Endothelial cell of umbilical vein (primary cell): ENCODE measurements around the gene ADCY9. TPM values are rescaled to one million over a fixed set of nuclear protein-coding genes. Genes with fewer than 3 reads are reported as not detected.

Experiments
- BruUV-seq: library from RNA; stranded (reverse); fragments of 400-500 nt; replicated peaks from 2 replicates; lab custom pipeline; 2021; lab: Mats Ljungman, UMichigan
- CTCF ChIA-PET: fragments of 300-600, 350-600 bp; sonication (Branson Sonifier 250); formaldehyde crosslinking; loops from one replicate; lab custom pipeline; 2021; ENCODE audit warnings: antibody characterized with exemption, inconsistent platforms; lab: Charles Lee
- POLR2A ChIA-PET: fragments of 300-600, 350-600 bp; sonication (Branson Sonifier 250); formaldehyde crosslinking; loops from one replicate; lab custom pipeline; 2021; ENCODE audit warnings: antibody characterized with exemption, inconsistent platforms; lab: Charles Lee
- DNase-seq: peaks from one replicate; pipeline ENCODE4 v3.0.0-alpha.2; 2011; ENCODE audit warnings: low read depth, low spot score
- FAIRE-seq: peaks from 2 replicates; lab custom pipeline; 2011; peaks lifted over from hg19 to GRCh38; lab: Jason Lieb, UNC
- H2AFZ ChIP-seq: 2 replicates; pipeline ENCODE4 v1.6.0; 2012; ENCODE audit warnings: low read depth, low read length, control low read depth, inconsistent platforms
- H3K27ac ChIP-seq: 2 replicates; pipeline ENCODE4 v1.5.1; 2011; ENCODE audit warnings: low read depth, mild to moderate bottlenecking, control low read depth, low read length, moderate library complexity; ENCODE audit not compliant: insufficient read depth
- H3K27me3 ChIP-seq, 2 experiments: 2 replicates each; pipeline versions ENCODE4 v1.6.0 to v1.6.1; 2011; ENCODE audit warnings: low read length in 2 of 2, mixed read lengths in 1 of 2; ENCODE audit not compliant: control insufficient read depth in 2 of 2, insufficient read depth in 2 of 2
- H3K36me3 ChIP-seq, 2 experiments: 2 replicates in 1 of 2; 3 replicates in 1 of 2; pipeline ENCODE4 v1.5.1; 2011; ENCODE audit warnings: low read length in 2 of 2, mild to moderate bottlenecking in 1 of 2, moderate library complexity in 1 of 2; ENCODE audit not compliant: control insufficient read depth in 2 of 2, insufficient read depth in 2 of 2; ENCODE audit errors: extremely low read depth in 1 of 2
- H3K4me1 ChIP-seq: 3 replicates; pipeline ENCODE4 v1.5.1; 2011; ENCODE audit warnings: mild to moderate bottlenecking, low read length; ENCODE audit not compliant: control insufficient read depth, insufficient read depth; ENCODE audit errors: extremely low read depth
- H3K4me2 ChIP-seq: 2 replicates; pipeline ENCODE4 v1.6.1; 2011; ENCODE audit warnings: low read length, control low read depth, mixed read lengths; ENCODE audit not compliant: insufficient read depth
- H3K4me3 ChIP-seq, 3 experiments: fragments of 200-600 bp in 1 of 3; sonication (generic), shearing (Covaris generic) in 1 of 3; replicated peaks in 1 of 3; 2 replicates each; pipeline ENCODE4 v1.5.1; 2011 to 2016; ENCODE audit warnings: control low read depth in 3 of 3, low read length in 3 of 3, mild to moderate bottlenecking in 2 of 3, inconsistent platforms in 1 of 3, low read depth in 1 of 3, moderate library complexity in 1 of 3; ENCODE audit not compliant: insufficient read depth in 1 of 3
- H3K79me2 ChIP-seq: 2 replicates; pipeline ENCODE4 v1.6.0; 2012; ENCODE audit warnings: low read length, inconsistent platforms; ENCODE audit not compliant: control insufficient read depth, insufficient read depth
- H3K9ac ChIP-seq: replicated peaks from 2 replicates; pipeline ENCODE3; 2011; ENCODE audit warnings: low read length, control low read depth; ENCODE audit not compliant: insufficient read depth; ENCODE audit errors: extremely low read depth
- H3K9me1 ChIP-seq: replicated peaks from 3 replicates; pipeline ENCODE4 v1.6.0; 2011; ENCODE audit warnings: mild to moderate bottlenecking, low read length; ENCODE audit not compliant: control insufficient read depth, insufficient read depth; ENCODE audit errors: extremely low read depth
- H3K9me3 ChIP-seq: replicated peaks from 2 replicates; pipeline ENCODE4 v1.5.1; 2012; ENCODE audit warnings: low read length, inconsistent platforms; ENCODE audit not compliant: control insufficient read depth, insufficient read depth
- H4K20me1 ChIP-seq: replicated peaks from 2 replicates; pipeline ENCODE3; 2011; ENCODE audit warnings: mild to moderate bottlenecking, low read length; ENCODE audit not compliant: control insufficient read depth, insufficient read depth; ENCODE audit errors: extremely low read depth
- CTCF ChIP-seq, 2 donors: IDR thresholded peaks; 1 replicate in 1 of 2; 2 replicates in 1 of 2; pipeline ENCODE4 v1.5.1; 2011; ENCODE audit warnings: low read length in 2 of 2, mild to moderate bottlenecking in 2 of 2, moderate library complexity in 2 of 2, control low read depth in 1 of 2, inconsistent platforms in 1 of 2, low read depth in 1 of 2; ENCODE audit not compliant: insufficient read depth in 1 of 2; ENCODE audit errors: extremely low read depth in 1 of 2
- FOS ChIP-seq: IDR thresholded peaks from 2 replicates; pipeline ENCODE4 v1.6.1; 2011; ENCODE audit warnings: mild to moderate bottlenecking, low read length, moderate library complexity, borderline replicate concordance; ENCODE audit not compliant: insufficient read depth
- GATA2 ChIP-seq: IDR thresholded peaks from 2 replicates; pipeline ENCODE4 v1.7.0; 2011; ENCODE audit warnings: low read depth, mild to moderate bottlenecking, moderate library complexity, mixed read lengths, low read length; ENCODE audit not compliant: insufficient read length, insufficient read depth
- POLR2AphosphoS5 ChIP-seq: IDR thresholded peaks from 2 replicates; pipeline ENCODE4 v1.6.1; 2012; ENCODE audit warnings: low read depth, mild to moderate bottlenecking, control low read depth, low read length, moderate library complexity; ENCODE audit not compliant: insufficient read depth
- dilution Hi-C: fragments of 300-500 bp; cut with MboI; formaldehyde crosslinking; loops from one replicate; pipeline ENCODE4 v1.15.0; 2019; ENCODE audit warnings: low sequenced_read_pairs; ENCODE audit not compliant: extremely low pct_ligation_motif_present
- intact Hi-C: fragments of 100-400 bp; cut with micrococcal nuclease; formaldehyde crosslinking; loops from one replicate; pipeline ENCODE4 v1.10.0; 2022
- polyA plus RNA-seq, 4 experiments: library from polyadenylated mRNA; depleted of rRNA in 3 of 4; stranded (reverse) in 3 of 4; unstranded in 1 of 4; fragments of >200 nt; gene quantifications; 2 replicates each; pipeline versions ENCODE4 v1.2.1 to v1.2.3, GENCODE V29; 2011 to 2012; ENCODE audit warnings: missing spikeins in 1 of 4
- total RNA-seq: library from RNA; stranded (reverse); gene quantifications from 2 replicates; pipeline ENCODE4 v1.2.3, GENCODE V29; 2021

Gene ADCY9
- total and polyA plus RNA-seq, 2 donors (not counting 3 experiments of a cell fraction or from before 2014, with no cell fraction given): 6.8 to 14.0 TPM

GRCh38 chr16:4090351-4090851 is 25.8 kb downstream of the ADCY9 start:
- Histone ChIP-seq H3K9me3 (no peaks in the 10 kb centered on the region), H3K27ac (no peak overlapping the region), H3K4me1 (no peaks in the 10 kb centered on the region), H3K36me3 (no peaks in the 10 kb centered on the region), H3K4me2 (no peak overlapping the region), H3K79me2 (no peaks in the 10 kb centered on the region), H3K9ac (no peak overlapping the region), H2AFZ (no peak overlapping the region), H4K20me1 (no peaks in the 10 kb centered on the region), H3K27me3 (no peaks in the 10 kb centered on the region), H3K9me1 (no peaks in the 10 kb centered on the region), H3K4me3 (no peak overlapping the region)
- TF ChIP-seq POLR2AphosphoS5: no peak
- TF ChIP-seq CTCF (IDR thresholded peaks at IDR 0.05; ENCODE audit: extremely low read depth in 1 of 2, insufficient read depth in 1 of 2, low read depth in 1 of 2, low read length in 2 of 2): no peak
- no peak for TF ChIP-seq FOS
- peak; percentile 25 for DNase-seq
- ChIA-PET CTCF (interaction anchor here (0.8 to 1.0 kb wide), 2 partner anchors 10 to 107 kb away, joined by 3 read pairs; no protein-coding TSS in a partner anchor), POLR2A (no interaction called here)
- no TSS peak for BruUV-seq
- dilution Hi-C loops (no loop called here), intact Hi-C loops (no loop called here)
- no peak for FAIRE-seq

DNA sequence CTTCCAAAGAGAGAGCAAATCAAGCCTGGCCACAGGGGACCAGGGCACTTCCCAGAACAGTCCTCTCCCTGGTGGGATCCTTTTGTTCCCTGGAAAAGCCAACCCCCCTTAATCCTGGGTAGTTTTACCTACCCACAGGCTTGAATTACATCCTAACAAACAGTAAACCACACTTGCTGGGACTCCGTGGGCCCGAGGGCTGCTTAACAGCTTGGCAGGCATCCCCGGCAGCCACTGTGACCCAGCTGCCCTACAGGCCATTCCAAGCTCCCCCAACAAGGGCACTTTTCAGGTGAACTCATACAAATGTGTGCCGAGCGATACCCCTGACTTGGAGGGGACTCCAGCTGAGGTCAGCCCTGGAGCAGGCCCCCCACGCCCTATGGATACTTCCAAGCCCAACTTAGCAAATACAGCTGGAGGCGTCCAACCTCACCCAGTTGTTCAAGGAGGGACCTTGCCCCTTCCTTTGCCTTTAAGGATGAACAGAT is 26.4 kb downstream of the ADCY9 start:
- H3K9ac ChIP-seq: no peak overlapping the region
- ChIA-PET POLR2A (no interaction called here), CTCF (interaction anchor here (0.8 to 1.0 kb wide), 3 partner anchors 11 to 106 kb away, joined by 3 read pairs; no protein-coding TSS in a partner anchor)
- no peak for FAIRE-seq
- H3K79me2 ChIP-seq: no peaks in the 10 kb centered on the region
- H3K9me1 ChIP-seq: no peaks in the 10 kb centered on the region
- no peak overlapping the region for H3K4me2 ChIP-seq
- no TSS peak for BruUV-seq
- H3K27me3 ChIP-seq: no peaks in the 10 kb centered on the region
- TF ChIP-seq GATA2: no peak
- no peaks in the 10 kb centered on the region for H3K4me1 ChIP-seq
- intact Hi-C loops: no loop called here
- H4K20me1 ChIP-seq: no peaks in the 10 kb centered on the region
- dilution Hi-C loops: no loop called here
- no peak for DNase-seq
- no peak overlapping the region for H2AFZ ChIP-seq
- H3K9me3 ChIP-seq: no peaks in the 10 kb centered on the region
- H3K4me3 ChIP-seq: no peak overlapping the region
- no peaks in the 10 kb centered on the region for H3K36me3 ChIP-seq
- H3K27ac ChIP-seq: no peak overlapping the region
